Omental fat pad (tissue), 4 donors: ENCODE data around the gene F2RL3. TPM values are rescaled to one million over a fixed set of nuclear protein-coding genes. Genes with fewer than 3 reads are reported as not detected.
"Not testable (repeated sequence)": the region's sequence is repeated elsewhere in the genome, so short reads cannot be mapped to it uniquely, and the experiment has no call there.

Experiments
- ATAC-seq: fragments of 150-250 bp; one replicate; pipeline ENCODE4 v1.9.1; 2016; ENCODE audit warnings: mild to moderate bottlenecking, moderate library complexity; ENCODE audit not compliant: low FRiP score
- DNase-seq: peaks from one replicate; pipeline ENCODE4 v3.0.0-alpha.2; 2019; ENCODE audit warnings: low spot score
- small RNA-seq: library from RNA; depleted of rRNA; stranded (forward); fragments of <200 nt; gene quantifications from one replicate; pipeline ENCODE3, GENCODE V24; 2016
- total RNA-seq, 4 donors: library from RNA; depleted of rRNA; stranded (reverse); fragments of >200 nt; gene quantifications; one replicate each; pipeline ENCODE4 v1.1.0, GENCODE V29; 2016
- TF ChIP-seq, protein P1 (sequence below), 3 donors: fragments of 450-650 bp; IDR thresholded peaks; one replicate each; pipeline ENCODE4 v1.5.1; 2016 to 2017; ENCODE audit warnings: antibody characterized with exemption in 3 of 3, mild to moderate bottlenecking in 3 of 3, moderate library complexity in 2 of 3

The F2RL3 gene
- total RNA-seq, 4 donors from 2014 or later = 4.1 to 31.8 (median 9.2) TPM

DNA sequence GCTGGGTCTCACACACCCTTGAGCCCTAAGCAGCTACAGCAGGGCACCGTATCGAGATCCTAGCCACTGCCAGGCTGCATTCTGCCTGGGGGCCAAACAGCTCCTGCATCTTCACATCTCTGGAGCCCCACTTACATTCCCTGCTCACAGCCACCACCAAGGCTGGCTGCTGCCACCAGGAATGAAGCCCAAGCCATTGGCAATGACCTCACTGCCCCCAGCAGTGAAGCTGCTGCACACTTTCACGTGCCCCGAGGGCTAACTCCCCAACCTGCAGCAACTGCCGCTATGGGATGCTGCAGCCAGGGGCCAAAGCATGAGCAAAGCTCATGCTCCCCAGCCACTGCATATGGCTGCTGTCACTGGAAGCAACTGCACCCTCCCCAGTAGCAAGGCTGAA is 42.0 kb downstream of the F2RL3 start:
- TF ChIP-seq, protein P1, sequence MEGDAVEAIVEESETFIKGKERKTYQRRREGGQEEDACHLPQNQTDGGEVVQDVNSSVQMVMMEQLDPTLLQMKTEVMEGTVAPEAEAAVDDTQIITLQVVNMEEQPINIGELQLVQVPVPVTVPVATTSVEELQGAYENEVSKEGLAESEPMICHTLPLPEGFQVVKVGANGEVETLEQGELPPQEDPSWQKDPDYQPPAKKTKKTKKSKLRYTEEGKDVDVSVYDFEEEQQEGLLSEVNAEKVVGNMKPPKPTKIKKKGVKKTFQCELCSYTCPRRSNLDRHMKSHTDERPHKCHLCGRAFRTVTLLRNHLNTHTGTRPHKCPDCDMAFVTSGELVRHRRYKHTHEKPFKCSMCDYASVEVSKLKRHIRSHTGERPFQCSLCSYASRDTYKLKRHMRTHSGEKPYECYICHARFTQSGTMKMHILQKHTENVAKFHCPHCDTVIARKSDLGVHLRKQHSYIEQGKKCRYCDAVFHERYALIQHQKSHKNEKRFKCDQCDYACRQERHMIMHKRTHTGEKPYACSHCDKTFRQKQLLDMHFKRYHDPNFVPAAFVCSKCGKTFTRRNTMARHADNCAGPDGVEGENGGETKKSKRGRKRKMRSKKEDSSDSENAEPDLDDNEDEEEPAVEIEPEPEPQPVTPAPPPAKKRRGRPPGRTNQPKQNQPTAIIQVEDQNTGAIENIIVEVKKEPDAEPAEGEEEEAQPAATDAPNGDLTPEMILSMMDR (IDR thresholded peaks at IDR 0.05) = no peak
- DNase-seq (no peak), ATAC-seq (no peak)

DNA sequence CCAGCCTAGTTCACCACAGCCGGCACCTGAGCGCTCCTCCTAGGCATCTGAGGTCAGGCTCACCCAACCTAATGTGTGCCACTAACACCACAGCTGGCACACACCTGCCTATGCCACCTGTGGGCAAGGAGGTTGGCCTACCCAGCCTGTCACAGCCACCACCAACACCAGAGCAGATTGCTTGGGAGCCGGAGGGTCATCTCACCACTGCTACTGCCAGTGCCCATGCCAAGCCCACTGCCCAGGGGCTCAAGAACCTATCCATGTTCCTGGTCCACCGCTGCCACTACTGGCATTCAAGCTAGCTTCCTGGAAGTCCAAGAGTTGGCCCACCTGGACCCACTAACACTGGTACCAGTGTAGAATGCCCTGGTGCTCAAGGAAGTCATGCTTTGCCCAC is 42.5 kb downstream of the F2RL3 start:
- ATAC-seq (no peak), DNase-seq (no peak)
- TF ChIP-seq, protein P1 (IDR thresholded peaks at IDR 0.05) = no peak

DNA sequence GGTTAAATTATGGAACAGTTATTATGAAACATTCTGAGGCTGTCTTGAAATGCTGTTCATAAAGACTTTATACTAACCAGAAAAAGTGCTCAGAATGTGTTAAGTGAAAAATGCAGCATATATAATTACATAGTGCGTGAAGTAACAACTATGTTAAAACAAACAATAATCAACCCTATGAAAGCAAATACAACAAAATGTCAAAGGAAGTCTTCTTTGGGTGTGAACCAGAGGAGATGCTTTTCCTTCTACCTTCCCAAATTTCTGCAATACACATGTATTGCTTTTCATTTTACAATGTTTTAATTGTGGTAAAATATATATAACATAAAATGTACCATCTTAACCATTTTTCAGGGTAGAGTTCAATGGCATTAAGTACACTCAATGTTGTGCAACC is 45.7 kb downstream of the F2RL3 start:
- ATAC-seq = no peak
- DNase-seq = no peak
- TF ChIP-seq, protein P1 (IDR thresholded peaks at IDR 0.05) = no peak

DNA sequence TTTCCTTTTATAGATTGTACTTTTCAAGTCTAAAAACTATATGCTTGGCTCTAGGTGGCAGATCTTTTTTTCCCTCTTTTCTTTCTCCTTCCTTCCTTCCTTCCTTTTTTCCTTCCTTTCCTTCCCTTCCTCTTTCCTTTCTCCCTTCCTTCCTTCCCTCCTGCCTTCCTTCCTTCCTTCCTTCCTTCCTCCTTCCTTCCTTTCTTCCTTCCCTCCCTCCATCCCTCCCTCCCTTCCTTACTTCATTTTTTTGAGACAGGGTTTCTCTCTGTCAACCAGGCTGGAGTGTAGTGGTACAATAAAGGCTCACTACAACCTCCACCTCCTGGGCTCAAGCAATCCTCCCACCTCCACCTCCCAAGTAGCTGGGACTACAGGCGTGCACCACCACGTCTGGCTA is 48.1 kb downstream of the F2RL3 start:
- ATAC-seq (no peak), DNase-seq (no peak)
- TF ChIP-seq, protein P1 (IDR thresholded peaks at IDR 0.05) = no peak

DNA sequence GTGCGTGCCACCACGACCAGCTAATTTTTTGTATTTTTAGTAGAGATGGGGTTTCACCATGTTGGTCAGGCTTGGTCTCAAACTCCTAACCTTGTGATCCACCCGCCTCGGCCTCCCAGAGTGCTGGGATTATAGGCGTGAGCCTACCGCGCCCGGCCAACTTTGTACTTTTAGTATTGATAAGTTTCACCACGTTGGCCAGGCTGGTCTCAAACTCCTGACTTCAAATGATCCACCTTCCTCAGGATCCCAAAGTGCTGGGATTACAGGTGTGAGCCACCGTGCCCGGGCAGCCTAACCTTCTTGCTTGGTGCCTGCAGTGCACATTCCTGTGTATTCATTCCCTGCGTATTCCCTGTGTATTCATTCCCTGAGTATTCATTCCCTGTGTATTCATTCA is 49.0 kb downstream of the F2RL3 start:
- not testable (repeated sequence) for ATAC-seq, DNase-seq

DNA sequence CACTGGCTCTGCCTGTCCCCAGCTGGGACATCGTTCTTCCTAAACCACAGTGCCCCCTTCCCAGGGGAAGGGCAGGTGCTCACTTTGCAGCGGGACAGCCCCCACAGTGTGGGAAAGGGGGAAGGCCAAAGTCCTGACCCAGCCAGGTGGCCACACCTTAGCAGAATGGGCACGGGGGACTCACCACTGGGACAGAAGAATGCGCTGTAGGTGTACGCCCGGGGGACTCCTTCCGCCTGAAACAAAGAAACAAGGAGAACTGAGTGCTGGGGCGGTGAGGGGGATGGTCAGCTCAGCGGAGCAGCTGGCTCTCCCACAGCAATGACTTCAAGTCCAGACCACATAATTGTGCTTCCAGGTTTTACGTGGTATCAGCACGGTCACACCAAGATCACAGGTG is 49.4 kb downstream of the F2RL3 start:
- TF ChIP-seq, protein P1 (IDR thresholded peaks at IDR 0.05) = no peak
- ATAC-seq (no peak), DNase-seq (no peak)

DNA sequence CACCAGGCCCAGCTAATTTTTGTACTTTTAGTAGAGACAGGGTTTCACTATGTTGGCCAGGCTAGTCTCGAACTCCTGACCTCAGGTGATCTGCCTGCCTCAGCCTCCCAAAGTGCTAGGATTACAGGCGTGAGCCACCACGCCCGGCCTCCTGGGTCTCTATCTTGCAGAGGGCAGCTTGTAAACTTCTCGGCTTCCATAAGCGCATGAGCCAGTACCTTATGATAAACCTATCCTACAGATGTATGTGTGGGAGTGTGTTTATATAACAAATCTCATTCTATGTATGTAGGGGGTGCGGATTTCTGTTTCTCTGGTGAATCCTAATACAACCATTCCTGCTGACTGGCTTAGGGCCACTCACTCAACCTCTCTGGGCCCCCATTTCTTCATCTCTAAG is 51.3 kb downstream of the F2RL3 start:
- DNase-seq, ATAC-seq: not testable (repeated sequence)

DNA sequence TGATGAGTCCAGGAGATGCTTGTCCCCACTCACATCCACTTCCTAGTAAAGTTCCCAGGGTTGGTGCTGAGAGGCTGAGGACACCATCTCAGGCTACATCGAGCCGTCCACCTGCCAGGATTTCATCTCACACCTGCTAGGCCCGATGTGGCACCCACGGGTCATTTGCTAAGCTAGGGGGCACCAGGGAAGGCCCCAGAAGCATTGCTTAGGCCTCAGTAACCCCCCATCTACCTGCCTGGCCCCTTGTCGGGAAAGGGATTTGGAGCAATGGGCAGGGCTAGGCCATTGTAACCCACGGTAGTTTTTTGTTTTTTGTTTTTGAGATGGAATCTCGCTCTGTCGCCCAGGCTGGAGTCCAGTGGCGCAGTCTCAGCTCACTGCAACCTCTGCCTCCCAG is 51.8 kb downstream of the F2RL3 start:
- DNase-seq (no peak), ATAC-seq (no peak)

More for the DNA sequence above, 51.8 kb downstream of the F2RL3 start:
- TF ChIP-seq, protein P1 (IDR thresholded peaks at IDR 0.05) = no peak

Small RNA genes within 50 kb of the gene (small RNA-seq; reads per million reads assigned to genes)
- gene RN7SL823P (not detected), gene RN7SL835P (not detected)

Other genes starting within 250 kb of the F2RL3 start
- gene SMIM7, start 228.9 kb upstream of the F2RL3 start, total RNA-seq = 100 to 1,000 TPM in 3 of 4 donors, 10 to 100 TPM in 1; 86.8 to 128 (median 123) TPM
- gene TMEM38A, start 227.9 kb upstream of the F2RL3 start, total RNA-seq = 1 to 10 TPM; 1.4 to 7.6 (median 1.9) TPM
- gene NWD1, start 169.2 kb upstream of the F2RL3 start, total RNA-seq = under 1 TPM in 1 of 4 donors, not detected in 3; 0.32 TPM
- 10 to 100 TPM; 33.7 to 87.8 (median 44.9) TPM for gene SIN3B, start 59.6 kb upstream of the F2RL3 start, total RNA-seq
- gene CPAMD8, start 137.8 kb downstream of the F2RL3 start, total RNA-seq = 10 to 100 TPM in 2 of 4 donors, 1 to 10 TPM in 2; 4.7 to 39.6 (median 11.2) TPM
- 1 to 10 TPM; 4.0 to 7.3 (median 6.1) TPM for gene HAUS8, start 186.5 kb downstream of the F2RL3 start, total RNA-seq
- gene MYO9B, start 186.8 kb downstream of the F2RL3 start, total RNA-seq = 100 to 1,000 TPM in 2 of 4 donors, 10 to 100 TPM in 2; 52.7 to 149 (median 85.7) TPM